HFF-Myc (cell line): Measurements from ENCODE around the gene WSCD2.

ENCODE experiments used
- DNase-seq: peaks from one replicate; pipeline ENCODE4 v3.0.0-alpha.2; 2011; ENCODE audit warnings: low read depth; ENCODE audit errors: extremely low read depth
- H3K4me3 ChIP-seq: replicated peaks from 2 replicates; pipeline ENCODE4 v1.5.1; 2011; ENCODE audit warnings: low read depth, mild to moderate bottlenecking, control low read depth, low read length
- CTCF ChIP-seq: IDR thresholded peaks from 2 replicates; pipeline ENCODE4 v1.5.1; 2012; ENCODE audit warnings: mild to moderate bottlenecking, low read depth, low read length, control low read depth; ENCODE audit errors: missing control alignments

The WSCD2 gene

GRCh38 chr12:108123402-108123801 lies 5.7 kb upstream of the WSCD2 start:
- no peak for DNase-seq
- TF ChIP-seq CTCF: no peak

GRCh38 chr12:108125073-108125472 lies 4.0 kb upstream of the WSCD2 start:
- no peak for TF ChIP-seq CTCF
- no peak for DNase-seq
- no peak overlapping the region for H3K4me3 ChIP-seq

More at GRCh38 chr12:108123402-108123801, 5.7 kb upstream of the WSCD2 start:
- H3K4me3 ChIP-seq: no peak overlapping the region

- no peak for DNase-seq
- no peak for TF ChIP-seq CTCF
- no peak overlapping the region for H3K4me3 ChIP-seq
These were observed 2.9 kb upstream of the WSCD2 start for GRCh38 chr12:108126212-108126611.

- no peak for DNase-seq
- no peak for TF ChIP-seq CTCF
- H3K4me3 ChIP-seq: no peak overlapping the region
These were observed 2.0 kb upstream of the WSCD2 start for GRCh38 chr12:108126990-108127501.

- H3K4me3 ChIP-seq: no peak overlapping the region
- DNase-seq: no peak
- TF ChIP-seq CTCF: no peak
These were observed 1.4 kb upstream of the WSCD2 start for GRCh38 chr12:108127654-108128053.

GRCh38 chr12:108128221-108129016 lies 669 bp upstream of the WSCD2 start:
- DNase-seq: no peak
- TF ChIP-seq CTCF: no peak
- no peak overlapping the region for H3K4me3 ChIP-seq
